Measurements from ENCODE around the gene HGD. TPM values are rescaled to one million over a fixed set of nuclear protein-coding genes. Genes with fewer than 3 reads are reported as not detected.

Gene HGD
- polyA plus RNA-seq, 3 donors, result 0.29 to 0.38 TPM; not detected in 1

DNA sequence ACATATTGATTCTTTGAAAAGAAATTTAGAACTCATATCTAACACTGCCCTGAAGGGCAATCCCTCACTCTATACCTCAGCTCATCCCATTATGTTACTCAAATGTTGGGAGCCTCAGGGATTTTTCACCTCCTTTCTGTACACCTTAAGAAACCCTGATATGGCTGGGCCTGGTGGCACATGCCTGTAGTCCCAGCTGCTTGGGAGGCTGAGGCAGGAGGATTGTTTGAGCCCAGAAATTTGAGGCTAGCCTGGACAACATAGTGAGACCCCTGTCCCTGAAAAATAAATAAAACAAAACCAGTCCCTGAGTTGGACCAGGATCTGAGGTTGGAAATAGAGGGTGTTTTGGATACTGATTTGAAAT is 58.3 kb downstream of the HGD start:
- no peak overlapping the region for H3K4me2 ChIP-seq (replicated peaks; ENCODE audit: extremely low read depth, low read length, poor library complexity, severe bottlenecking)
- intact Hi-C loops (cut with micrococcal nuclease), result no loop called here

DNA sequence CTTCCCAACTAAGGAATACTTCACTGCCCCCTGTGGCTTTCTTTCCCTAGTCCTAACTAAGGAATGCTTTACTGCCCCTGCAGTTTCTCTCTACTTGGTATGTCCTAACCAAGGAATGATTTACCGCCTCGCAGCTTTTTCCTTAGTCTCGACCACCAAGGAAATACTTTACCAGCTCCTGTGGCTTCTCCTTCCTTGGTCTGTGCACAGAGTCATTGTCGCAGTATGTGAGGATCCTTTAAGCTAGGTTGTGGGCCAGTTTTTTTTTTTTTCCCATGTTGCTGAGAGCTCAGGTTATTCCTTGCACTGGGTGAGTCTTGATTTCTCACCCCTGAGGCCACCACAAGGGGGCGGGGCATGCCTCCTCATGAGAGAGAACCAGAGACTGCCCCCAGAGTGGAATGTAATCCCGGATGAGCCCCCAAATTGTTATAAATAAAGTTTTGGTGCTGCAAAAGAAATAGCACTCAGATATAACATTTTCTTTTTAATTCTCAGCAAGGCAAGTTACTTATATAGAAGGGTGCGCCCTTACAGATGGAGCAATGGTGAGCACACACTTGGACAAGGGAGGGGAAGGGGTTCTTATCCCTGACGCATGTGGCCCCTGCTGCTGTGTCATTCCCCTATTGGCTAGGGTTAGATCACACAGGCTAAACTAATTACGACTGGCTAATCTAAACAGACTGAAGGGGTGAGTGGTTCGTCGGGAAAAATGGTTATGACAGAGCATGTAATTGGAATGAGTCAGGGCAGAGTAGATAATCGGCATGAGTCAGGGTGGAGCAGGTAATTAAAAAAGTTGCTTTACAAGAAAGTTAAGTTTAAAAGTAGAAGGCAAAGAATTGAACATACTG is 58.9 kb downstream of the HGD start:
- Histone ChIP-seq H3K4me3 (replicated peaks in 1 of 3; ENCODE audit: low read depth in 2 of 3, low read length in 3 of 3) (no peak overlapping the region), H3K9ac (ENCODE audit: insufficient read depth, low read length, poor library complexity, severe bottlenecking) (no peak overlapping the region), H3K27ac (ENCODE audit: low read depth in 1 of 2, low read length in 2 of 2) (no peak overlapping the region), H3K9me3 (replicated peaks in 1 of 2; ENCODE audit: control insufficient read depth in 1 of 2, insufficient read depth in 1 of 2, low read length in 2 of 2) (peaks cover 15 to 16% of the 10 kb centered on the region in 2 donors), H3K36me3 (replicated peaks in 1 of 2; ENCODE audit: control insufficient read depth in 1 of 2, insufficient read depth in 2 of 2, low read length in 2 of 2) (no peaks in the 10 kb centered on the region), H2AFZ (ENCODE audit: insufficient read depth, low read depth, low read length, poor library complexity, severe bottlenecking) (no peak overlapping the region), H3K79me2 (ENCODE audit: insufficient read depth, low read length) (no peaks in the 10 kb centered on the region), H3K4me1 (ENCODE audit: control insufficient read depth in 1 of 2, insufficient read depth in 2 of 2, low read length in 2 of 2) (no peaks in the 10 kb centered on the region), H3K4me2 (replicated peaks; ENCODE audit: extremely low read depth, low read length, poor library complexity, severe bottlenecking) (no peak overlapping the region), H3K27me3 (ENCODE audit: control insufficient read depth in 2 of 2, insufficient read depth in 2 of 2, low read length in 2 of 2) (no peaks in the 10 kb centered on the region), H4K20me1 (ENCODE audit: insufficient read depth, low read length) (no peaks in the 10 kb centered on the region)
- Mint-ChIP-seq H3K4me3 (no peak overlapping the region), H3K27ac (no peak overlapping the region), H3K9me3 (peaks cover 14 to 29% (median 26%) of the 10 kb centered on the region in 7 donors), H3K36me3 (no peaks in the 10 kb centered on the region), H3K27me3 (ENCODE audit: low read depth in 3 of 3) (peaks cover 0 to 3% (median 0%) of the 10 kb centered on the region in 3 donors), H3K4me1 (peaks cover 1% of the 10 kb centered on the region)
- TF ChIP-seq, protein P1, sequence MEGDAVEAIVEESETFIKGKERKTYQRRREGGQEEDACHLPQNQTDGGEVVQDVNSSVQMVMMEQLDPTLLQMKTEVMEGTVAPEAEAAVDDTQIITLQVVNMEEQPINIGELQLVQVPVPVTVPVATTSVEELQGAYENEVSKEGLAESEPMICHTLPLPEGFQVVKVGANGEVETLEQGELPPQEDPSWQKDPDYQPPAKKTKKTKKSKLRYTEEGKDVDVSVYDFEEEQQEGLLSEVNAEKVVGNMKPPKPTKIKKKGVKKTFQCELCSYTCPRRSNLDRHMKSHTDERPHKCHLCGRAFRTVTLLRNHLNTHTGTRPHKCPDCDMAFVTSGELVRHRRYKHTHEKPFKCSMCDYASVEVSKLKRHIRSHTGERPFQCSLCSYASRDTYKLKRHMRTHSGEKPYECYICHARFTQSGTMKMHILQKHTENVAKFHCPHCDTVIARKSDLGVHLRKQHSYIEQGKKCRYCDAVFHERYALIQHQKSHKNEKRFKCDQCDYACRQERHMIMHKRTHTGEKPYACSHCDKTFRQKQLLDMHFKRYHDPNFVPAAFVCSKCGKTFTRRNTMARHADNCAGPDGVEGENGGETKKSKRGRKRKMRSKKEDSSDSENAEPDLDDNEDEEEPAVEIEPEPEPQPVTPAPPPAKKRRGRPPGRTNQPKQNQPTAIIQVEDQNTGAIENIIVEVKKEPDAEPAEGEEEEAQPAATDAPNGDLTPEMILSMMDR (IDR thresholded peaks at IDR 0.05), result peak; percentile 12
- intact Hi-C loops (cut with micrococcal nuclease), result no loop called here
- WGBS (ENCODE audit: insufficient coverage), result 90% methylated on average over 5 of the region's 12 CpGs
- no peak for DNase-seq

More for the DNA sequence above, 58.3 kb downstream of the HGD start:
- Histone ChIP-seq H2AFZ (ENCODE audit: insufficient read depth, low read depth, low read length, poor library complexity, severe bottlenecking) (no peak overlapping the region), H3K79me2 (ENCODE audit: insufficient read depth, low read length) (no peaks in the 10 kb centered on the region), H3K9me3 (replicated peaks in 1 of 2; ENCODE audit: control insufficient read depth in 1 of 2, insufficient read depth in 1 of 2, low read length in 2 of 2) (peaks cover 15 to 16% of the 10 kb centered on the region in 2 donors), H3K27me3 (ENCODE audit: control insufficient read depth in 2 of 2, insufficient read depth in 2 of 2, low read length in 2 of 2) (no peaks in the 10 kb centered on the region), H3K36me3 (replicated peaks in 1 of 2; ENCODE audit: control insufficient read depth in 1 of 2, insufficient read depth in 2 of 2, low read length in 2 of 2) (no peaks in the 10 kb centered on the region), H3K27ac (ENCODE audit: low read depth in 1 of 2, low read length in 2 of 2) (no peak overlapping the region), H3K4me3 (replicated peaks in 1 of 3; ENCODE audit: low read depth in 2 of 3, low read length in 3 of 3) (no peak overlapping the region), H4K20me1 (ENCODE audit: insufficient read depth, low read length) (no peaks in the 10 kb centered on the region), H3K4me1 (ENCODE audit: control insufficient read depth in 1 of 2, insufficient read depth in 2 of 2, low read length in 2 of 2) (no peaks in the 10 kb centered on the region), H3K9ac (ENCODE audit: insufficient read depth, low read length, poor library complexity, severe bottlenecking) (no peak overlapping the region)
- TF ChIP-seq, protein P1 (IDR thresholded peaks at IDR 0.05), result no peak
- peaks cover 14 to 29% (median 26%) of the 10 kb centered on the region in 7 donors for H3K9me3 Mint-ChIP-seq
- no peak overlapping the region for H3K4me3 Mint-ChIP-seq
- H3K27ac Mint-ChIP-seq, result no peak overlapping the region
- no peak for DNase-seq
- H3K27me3 Mint-ChIP-seq (ENCODE audit: low read depth in 3 of 3), result peaks cover 0 to 3% (median 0%) of the 10 kb centered on the region in 3 donors
- H3K4me1 Mint-ChIP-seq, result peaks cover 1% of the 10 kb centered on the region
- H3K36me3 Mint-ChIP-seq, result no peaks in the 10 kb centered on the region

Measured in CD14-positive monocyte (primary cell).